SKM-1 treated with dmso at 0.1 percent for 144 hours (cell line): ENCODE data around the gene SH3TC1.

Experiments used
- DNase-seq: peaks from one replicate; lab custom pipeline; 2025; ENCODE audit not compliant: unreplicated experiment; lab: John Stamatoyannopoulos, UW

Gene SH3TC1

GRCh38 chr4:8228319-8229250, 29.5 kb downstream of the SH3TC1 start:
- DNase-seq, result no peak

GRCh38 chr4:8229331-8229975, 30.4 kb downstream of the SH3TC1 start:
- DNase-seq, result no peak

- no peak for DNase-seq
Observed at GRCh38 chr4:8230033-8230432, 30.9 kb downstream of the SH3TC1 start.

- no peak for DNase-seq
Observed at GRCh38 chr4:8230891-8231290, 31.8 kb downstream of the SH3TC1 start.

- no peak for DNase-seq
Observed at GRCh38 chr4:8231551-8232049, 32.5 kb downstream of the SH3TC1 start.

- no peak for DNase-seq
Observed at GRCh38 chr4:8232748-8233147, 33.7 kb downstream of the SH3TC1 start.

GRCh38 chr4:8233672-8234484, 34.8 kb downstream of the SH3TC1 start:
- no peak for DNase-seq

GRCh38 chr4:8234715-8235114, 35.6 kb downstream of the SH3TC1 start:
- no peak for DNase-seq

- DNase-seq, result no peak
Observed at GRCh38 chr4:8235224-8235623, 36.1 kb downstream of the SH3TC1 start.

GRCh38 chr4:8235686-8236085, 36.6 kb downstream of the SH3TC1 start:
- DNase-seq, result no peak

GRCh38 chr4:8236106-8236919, 37.2 kb downstream of the SH3TC1 start:
- DNase-seq, result no peak

GRCh38 chr4:8236920-8237195, 37.8 kb downstream of the SH3TC1 start:
- DNase-seq, result no peak

- no peak for DNase-seq
Observed at GRCh38 chr4:8237256-8237989, 38.3 kb downstream of the SH3TC1 start.

- DNase-seq, result no peak
Observed at GRCh38 chr4:8238036-8238511, 39.0 kb downstream of the SH3TC1 start.

- no peak for DNase-seq
Observed at GRCh38 chr4:8238515-8239053, 39.5 kb downstream of the SH3TC1 start.

- DNase-seq, result no peak
Observed at GRCh38 chr4:8239226-8239625, 40.1 kb downstream of the SH3TC1 start.

- no peak for DNase-seq
Observed at GRCh38 chr4:8239661-8240060, 40.6 kb downstream of the SH3TC1 start.

- no peak for DNase-seq
Observed at GRCh38 chr4:8240211-8241041, 41.3 kb downstream of the SH3TC1 start.
